22Rv1 (cell line): ENCODE results near the gene SUSD3.
A peak's percentile ranks its signal among the peaks of the same experiment; 100 is the strongest.

Source experiments
- H3K27ac ChIP-seq: fragments of 450-650 bp; 2 replicates; pipeline ENCODE4 v1.5.1; 2017
- ZFX ChIP-seq: fragments of 450-650 bp; IDR thresholded peaks from 2 replicates; pipeline ENCODE4 v1.6.1; 2017; ENCODE audit warnings: antibody characterized with exemption, borderline replicate concordance
- TF ChIP-seq, protein P1 (sequence below): fragments of 450-650 bp; IDR thresholded peaks from 2 replicates; pipeline ENCODE4 v1.5.1; 2017; ENCODE audit warnings: mild to moderate bottlenecking

Gene SUSD3

GRCh38 chr9:93091453-93092081 lies 33.1 kb downstream of the SUSD3 start:
- TF ChIP-seq, protein P1, sequence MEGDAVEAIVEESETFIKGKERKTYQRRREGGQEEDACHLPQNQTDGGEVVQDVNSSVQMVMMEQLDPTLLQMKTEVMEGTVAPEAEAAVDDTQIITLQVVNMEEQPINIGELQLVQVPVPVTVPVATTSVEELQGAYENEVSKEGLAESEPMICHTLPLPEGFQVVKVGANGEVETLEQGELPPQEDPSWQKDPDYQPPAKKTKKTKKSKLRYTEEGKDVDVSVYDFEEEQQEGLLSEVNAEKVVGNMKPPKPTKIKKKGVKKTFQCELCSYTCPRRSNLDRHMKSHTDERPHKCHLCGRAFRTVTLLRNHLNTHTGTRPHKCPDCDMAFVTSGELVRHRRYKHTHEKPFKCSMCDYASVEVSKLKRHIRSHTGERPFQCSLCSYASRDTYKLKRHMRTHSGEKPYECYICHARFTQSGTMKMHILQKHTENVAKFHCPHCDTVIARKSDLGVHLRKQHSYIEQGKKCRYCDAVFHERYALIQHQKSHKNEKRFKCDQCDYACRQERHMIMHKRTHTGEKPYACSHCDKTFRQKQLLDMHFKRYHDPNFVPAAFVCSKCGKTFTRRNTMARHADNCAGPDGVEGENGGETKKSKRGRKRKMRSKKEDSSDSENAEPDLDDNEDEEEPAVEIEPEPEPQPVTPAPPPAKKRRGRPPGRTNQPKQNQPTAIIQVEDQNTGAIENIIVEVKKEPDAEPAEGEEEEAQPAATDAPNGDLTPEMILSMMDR, result no peak
- no peak for TF ChIP-seq ZFX
- no peak overlapping the region for H3K27ac ChIP-seq

DNA sequence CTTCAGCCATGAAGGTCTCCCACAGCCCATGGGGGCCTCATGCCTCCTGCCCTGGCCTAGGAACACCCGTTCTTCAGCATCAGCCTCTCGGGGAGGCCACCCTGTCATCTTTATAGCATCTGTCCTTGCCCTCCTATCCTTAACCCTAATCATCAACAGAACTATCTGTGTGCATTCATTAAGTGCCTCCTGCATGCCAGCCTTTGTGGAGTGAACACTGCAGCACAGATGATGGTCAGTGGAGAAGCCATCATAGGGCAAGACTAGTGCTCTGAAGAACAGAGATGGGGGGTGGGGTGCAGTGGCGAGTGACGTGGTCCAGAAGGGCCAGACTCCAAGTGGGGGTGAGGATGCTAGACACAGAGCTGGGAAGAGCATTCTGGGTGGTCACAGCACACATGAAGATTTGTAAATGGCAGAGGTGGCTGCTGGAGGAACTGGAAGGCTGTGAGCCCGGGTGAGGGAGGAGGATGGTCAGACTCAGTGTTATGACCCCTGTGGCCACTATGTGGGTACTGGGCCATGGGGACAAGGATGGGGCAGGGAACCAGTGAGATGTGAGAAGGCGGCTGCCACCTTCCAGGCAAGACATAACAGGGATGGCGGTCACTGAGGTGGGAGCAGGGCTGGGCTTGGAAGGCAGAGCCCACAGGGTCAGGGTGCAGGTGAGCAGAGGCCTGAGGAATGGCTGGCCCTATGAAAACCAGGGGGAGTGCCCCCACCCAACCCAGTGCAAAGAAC lies 33.9 kb downstream of the SUSD3 start:
- TF ChIP-seq ZFX, result no peak
- TF ChIP-seq, protein P1, result no peak
- no peak overlapping the region for H3K27ac ChIP-seq

DNA sequence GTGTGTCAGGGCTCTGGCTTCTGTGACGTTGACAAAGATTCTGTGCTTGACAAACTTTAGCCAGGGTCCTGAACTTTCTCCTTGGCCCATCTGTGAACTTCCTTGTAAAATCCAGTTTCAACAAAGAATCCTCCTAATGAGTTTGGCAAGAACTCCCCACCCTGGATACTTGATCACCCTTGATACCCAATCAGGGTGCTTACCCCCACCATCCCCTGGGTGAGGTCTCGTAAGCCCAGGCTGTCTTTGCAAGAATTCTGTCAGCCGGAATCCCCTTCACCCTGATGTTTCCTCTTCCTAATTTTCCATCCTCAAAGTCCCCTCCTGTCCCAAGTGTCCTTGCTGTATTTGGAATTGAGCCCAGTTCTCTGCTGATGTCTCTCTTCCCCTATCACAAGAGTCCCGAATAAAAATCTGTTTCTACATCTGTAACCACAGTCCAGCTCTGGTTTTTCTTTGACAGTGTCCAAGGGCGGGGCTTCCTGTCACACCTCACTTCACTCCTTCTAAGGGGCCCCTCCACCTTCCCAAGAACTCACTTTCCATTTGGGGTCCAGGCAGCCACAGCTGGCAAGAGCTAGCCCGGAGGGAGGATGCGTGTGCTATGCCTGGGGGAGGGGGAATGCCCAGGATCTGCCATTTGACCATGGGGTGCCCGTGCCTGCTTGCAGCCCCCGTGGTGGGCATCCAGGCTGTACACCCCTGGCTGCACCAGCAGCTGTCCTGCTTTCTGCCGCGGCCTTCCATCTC lies 34.8 kb downstream of the SUSD3 start:
- no peak overlapping the region for H3K27ac ChIP-seq

GRCh38 chr9:93093877-93094657 lies 35.6 kb downstream of the SUSD3 start:
- peak overlapping the region; percentile 80; the same call in 1 of the 2 replicates for H3K27ac ChIP-seq
- TF ChIP-seq ZFX, result no peak
- TF ChIP-seq, protein P1, result no peak

More for the DNA sequence above, 34.8 kb downstream of the SUSD3 start:
- TF ChIP-seq, protein P1, result no peak
- TF ChIP-seq ZFX, result no peak

GRCh38 chr9:93094658-93095204 lies 36.2 kb downstream of the SUSD3 start:
- TF ChIP-seq ZFX, result no peak
- TF ChIP-seq, protein P1, result no peak
- H3K27ac ChIP-seq, result peak overlapping the region; percentile 80

GRCh38 chr9:93095205-93096130 lies 37.0 kb downstream of the SUSD3 start:
- TF ChIP-seq, protein P1, result no peak
- TF ChIP-seq ZFX, result no peak
- H3K27ac ChIP-seq, result peak overlapping the region; percentile 80
